ENCODE measurements around the gene HPN. TPM values are rescaled to one million over a fixed set of nuclear protein-coding genes. Genes with fewer than 3 reads are reported as not detected.

Gene HPN
- polyA plus RNA-seq, 3 donors = 0.05 TPM; not detected in 2

GRCh38 chr19:35070471-35070870 lies 28.9 kb downstream of the HPN start:
- Histone ChIP-seq H3K9ac (ENCODE audit: insufficient read depth, low read length, poor library complexity, severe bottlenecking) (no peak overlapping the region), H3K36me3 (replicated peaks in 1 of 2; ENCODE audit: control insufficient read depth in 1 of 2, insufficient read depth in 2 of 2, low read length in 2 of 2) (no peaks in the 10 kb centered on the region), H3K4me2 (replicated peaks; ENCODE audit: extremely low read depth, low read length, poor library complexity, severe bottlenecking) (no peak overlapping the region), H3K79me2 (ENCODE audit: insufficient read depth, low read length) (no peaks in the 10 kb centered on the region), H3K4me3 (replicated peaks in 1 of 3; ENCODE audit: low read depth in 2 of 3, low read length in 3 of 3) (no peak overlapping the region), H3K9me3 (replicated peaks in 1 of 2; ENCODE audit: control insufficient read depth in 1 of 2, insufficient read depth in 1 of 2, low read length in 2 of 2) (peaks cover 7 to 13% of the 10 kb centered on the region in 2 donors), H3K27ac (ENCODE audit: low read depth in 1 of 2, low read length in 2 of 2) (no peak overlapping the region), H3K4me1 (ENCODE audit: control insufficient read depth in 1 of 2, insufficient read depth in 2 of 2, low read length in 2 of 2) (no peaks in the 10 kb centered on the region), H4K20me1 (ENCODE audit: insufficient read depth, low read length) (no peaks in the 10 kb centered on the region), H2AFZ (ENCODE audit: insufficient read depth, low read depth, low read length, poor library complexity, severe bottlenecking) (no peak overlapping the region), H3K27me3 (ENCODE audit: control insufficient read depth in 2 of 2, insufficient read depth in 2 of 2, low read length in 2 of 2) (no peaks in the 10 kb centered on the region)
- WGBS (ENCODE audit: insufficient coverage) = 92% methylated on average over 3 of the region's 3 CpGs
- Mint-ChIP-seq H3K4me3 (no peak overlapping the region), H3K36me3 (no peaks in the 10 kb centered on the region), H3K4me1 (peaks cover 7% of the 10 kb centered on the region), H3K27ac (no peak overlapping the region), H3K9me3 (peaks cover 7 to 17% (median 11%) of the 10 kb centered on the region in 7 donors), H3K27me3 (ENCODE audit: low read depth in 3 of 3) (peaks cover 1 to 4% (median 2%) of the 10 kb centered on the region in 3 donors)
- no peak for TF ChIP-seq CTCF (IDR thresholded peaks at IDR 0.05)
- no peak for DNase-seq
- intact Hi-C loops (cut with micrococcal nuclease) = no loop called here

- peaks cover 4 to 10% (median 10%) of the 10 kb centered on the region in 7 donors for H3K9me3 Mint-ChIP-seq
- H3K36me3 ChIP-seq (replicated peaks in 1 of 2; ENCODE audit: control insufficient read depth in 1 of 2, insufficient read depth in 2 of 2, low read length in 2 of 2) = no peaks in the 10 kb centered on the region
- H3K27me3 ChIP-seq (ENCODE audit: control insufficient read depth in 2 of 2, insufficient read depth in 2 of 2, low read length in 2 of 2) = no peaks in the 10 kb centered on the region
- no peaks in the 10 kb centered on the region for H3K4me1 ChIP-seq (ENCODE audit: control insufficient read depth in 1 of 2, insufficient read depth in 2 of 2, low read length in 2 of 2)
- no peak overlapping the region for H2AFZ ChIP-seq (ENCODE audit: insufficient read depth, low read depth, low read length, poor library complexity, severe bottlenecking)
- H3K27ac ChIP-seq (ENCODE audit: low read depth in 1 of 2, low read length in 2 of 2) = no peak overlapping the region
- H3K9ac ChIP-seq (ENCODE audit: insufficient read depth, low read length, poor library complexity, severe bottlenecking) = no peak overlapping the region
- intact Hi-C loops (cut with micrococcal nuclease) = no loop called here
- no peak for DNase-seq
- H3K27me3 Mint-ChIP-seq (ENCODE audit: low read depth in 3 of 3) = peaks cover 3 to 5% (median 4%) of the 10 kb centered on the region in 3 donors
- H4K20me1 ChIP-seq (ENCODE audit: insufficient read depth, low read length) = no peaks in the 10 kb centered on the region
- H3K4me3 ChIP-seq (replicated peaks in 1 of 3; ENCODE audit: low read depth in 2 of 3, low read length in 3 of 3) = no peak overlapping the region
- no peak overlapping the region for H3K27ac Mint-ChIP-seq
- no peak overlapping the region for H3K4me2 ChIP-seq (replicated peaks; ENCODE audit: extremely low read depth, low read length, poor library complexity, severe bottlenecking)
- no peaks in the 10 kb centered on the region for H3K36me3 Mint-ChIP-seq
- no peak overlapping the region for H3K4me3 Mint-ChIP-seq
- 96% methylated on average over 8 of the region's 10 CpGs for WGBS (ENCODE audit: insufficient coverage)
- no peak for TF ChIP-seq CTCF (IDR thresholded peaks at IDR 0.05)
- no peaks in the 10 kb centered on the region for H3K4me1 Mint-ChIP-seq
- peaks cover 7 to 9% of the 10 kb centered on the region in 2 donors for H3K9me3 ChIP-seq (replicated peaks in 1 of 2; ENCODE audit: control insufficient read depth in 1 of 2, insufficient read depth in 1 of 2, low read length in 2 of 2)
- no peaks in the 10 kb centered on the region for H3K79me2 ChIP-seq (ENCODE audit: insufficient read depth, low read length)
Measured at GRCh38 chr19:35073516-35073915, 32.0 kb downstream of the HPN start.
